Gastrocnemius medialis (tissue), 4 donors: ENCODE measurements around the gene CFAP97D1. TPM values are rescaled to one million over a fixed set of nuclear protein-coding genes. Genes with fewer than 3 reads are reported as not detected.

Experiments
- ATAC-seq, 2 donors: fragments of 150-250 bp; one replicate each; pipeline ENCODE4 v1.9.1; 2016
- DNase-seq, 2 donors: peaks; one replicate each; pipeline ENCODE4 v3.0.0-alpha.2; 2019
- H3K27ac ChIP-seq, 4 donors: fragments of 200-600 bp; sonication (generic); 1 replicate in 1 of 4; 2 replicates in 3 of 4; pipeline ENCODE4 v1.5.1; 2016 to 2018; ENCODE audit warnings: mild to moderate bottlenecking in 2 of 4, moderate library complexity in 1 of 4
- H3K27me3 ChIP-seq, 3 donors: fragments of 200-600 bp; sonication (generic) in 2 of 3; 1 replicate in 1 of 3; 2 replicates in 2 of 3; pipeline versions ENCODE4 v1.5.1 to v1.6.0; 2016 to 2019; ENCODE audit warnings: mild to moderate bottlenecking in 1 of 3, moderate library complexity in 1 of 3
- H3K36me3 ChIP-seq, 2 donors: fragments of 200-600 bp; sonication (generic) in 1 of 2; one replicate each; pipeline ENCODE4 v1.5.1; 2017 to 2018
- H3K4me1 ChIP-seq, 2 donors: fragments of 200-600 bp; sonication (generic) in 1 of 2; one replicate each; pipeline ENCODE4 v1.5.1; 2016 to 2017; ENCODE audit warnings: mild to moderate bottlenecking in 2 of 2
- H3K4me3 ChIP-seq, 4 donors: fragments of 200-600 bp; sonication (generic) in 3 of 4; 1 replicate in 1 of 4; 2 replicates in 3 of 4; pipeline ENCODE4 v1.5.1; 2016 to 2019; ENCODE audit warnings: mild to moderate bottlenecking in 2 of 4
- H3K9me3 ChIP-seq, 3 donors: fragments of 200-600 bp; sonication (generic) in 2 of 3; 1 replicate in 1 of 3; 2 replicates in 2 of 3; pipeline ENCODE4 v1.5.1; 2016 to 2019
- POLR2A ChIP-seq, 2 donors: fragments of 450-650 bp; IDR thresholded peaks; one replicate each; pipeline ENCODE4 v1.6.1; 2017; ENCODE audit warnings: antibody characterized with exemption in 2 of 2, mild to moderate bottlenecking in 2 of 2, moderate library complexity in 2 of 2
- in situ Hi-C, 4 donors: fragments of 200-750 bp; cut with MboI; loops; one replicate each; pipeline versions ENCODE4 v1.15.0 to v1.8.0; 2017; ENCODE audit warnings: low sequenced_read_pairs in 4 of 4
- intact Hi-C: fragments of 100-400 bp; cut with DNase I; formaldehyde crosslinking; loops from one replicate; pipeline ENCODE4 v1.15.1; 2023; ENCODE audit warnings: low total_unique reads
- total RNA-seq, 4 donors: library from RNA; depleted of rRNA; stranded (reverse); fragments of >200 nt; gene quantifications; one replicate each; pipeline versions ENCODE4 v1.1.0 to v1.2.3, GENCODE V29; 2016
- TF ChIP-seq, protein P1 (sequence below), 5 experiments: fragments of 450-650 bp in 3 of 5; fragments of 200-600 bp in 2 of 5; sonication (generic) in 2 of 5; IDR thresholded peaks in 4 of 5; conservative IDR thresholded peaks in 1 of 5; 1 replicate in 4 of 5; 2 replicates in 1 of 5; pipeline ENCODE4 v1.5.1; 2016 to 2019; ENCODE audit warnings: antibody characterized with exemption in 5 of 5, mild to moderate bottlenecking in 3 of 5, moderate library complexity in 3 of 5

The CFAP97D1 gene
- total RNA-seq, 4 donors from 2014 or later, result not detected

DNA sequence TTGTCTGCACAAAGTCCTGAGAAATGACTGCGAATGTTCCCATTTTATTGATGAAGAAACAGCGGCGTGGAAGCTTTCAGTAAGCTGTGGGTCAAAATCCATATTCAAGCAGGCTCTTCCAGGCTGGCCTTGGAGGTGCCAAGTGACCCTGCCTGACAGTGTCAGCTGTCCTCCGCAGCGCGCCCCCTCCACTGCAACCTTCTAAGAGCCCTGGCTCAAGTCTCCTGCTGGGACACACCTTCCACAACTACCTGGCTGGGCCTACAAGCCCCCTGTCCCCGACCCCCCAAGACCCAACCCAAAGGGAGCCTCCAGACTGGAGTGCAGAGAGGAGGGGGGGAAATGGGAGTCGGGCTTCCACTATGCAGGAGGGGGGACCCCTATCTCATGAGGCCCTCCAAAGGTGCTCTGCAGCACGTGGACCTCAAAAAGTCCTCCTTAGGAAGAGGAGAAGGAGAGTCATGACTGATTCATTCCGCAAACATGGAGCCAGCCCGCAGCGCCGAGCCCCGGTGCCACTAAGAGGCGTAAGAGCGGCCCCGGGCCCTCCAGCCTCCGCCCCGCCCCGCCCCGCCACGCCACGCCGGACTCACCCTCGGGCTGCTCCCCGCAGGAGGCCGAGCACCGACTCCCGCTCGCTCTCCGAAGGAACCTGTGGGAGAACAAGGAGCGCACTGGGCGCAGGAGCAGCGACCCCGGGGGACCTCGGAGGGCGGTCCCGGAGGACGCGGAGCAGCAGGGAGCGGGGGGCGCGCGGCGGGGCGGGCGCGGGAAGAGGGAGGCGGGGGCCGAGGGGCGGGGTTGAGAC lies 52.1 kb downstream of the CFAP97D1 start:
- TF ChIP-seq, protein P1, sequence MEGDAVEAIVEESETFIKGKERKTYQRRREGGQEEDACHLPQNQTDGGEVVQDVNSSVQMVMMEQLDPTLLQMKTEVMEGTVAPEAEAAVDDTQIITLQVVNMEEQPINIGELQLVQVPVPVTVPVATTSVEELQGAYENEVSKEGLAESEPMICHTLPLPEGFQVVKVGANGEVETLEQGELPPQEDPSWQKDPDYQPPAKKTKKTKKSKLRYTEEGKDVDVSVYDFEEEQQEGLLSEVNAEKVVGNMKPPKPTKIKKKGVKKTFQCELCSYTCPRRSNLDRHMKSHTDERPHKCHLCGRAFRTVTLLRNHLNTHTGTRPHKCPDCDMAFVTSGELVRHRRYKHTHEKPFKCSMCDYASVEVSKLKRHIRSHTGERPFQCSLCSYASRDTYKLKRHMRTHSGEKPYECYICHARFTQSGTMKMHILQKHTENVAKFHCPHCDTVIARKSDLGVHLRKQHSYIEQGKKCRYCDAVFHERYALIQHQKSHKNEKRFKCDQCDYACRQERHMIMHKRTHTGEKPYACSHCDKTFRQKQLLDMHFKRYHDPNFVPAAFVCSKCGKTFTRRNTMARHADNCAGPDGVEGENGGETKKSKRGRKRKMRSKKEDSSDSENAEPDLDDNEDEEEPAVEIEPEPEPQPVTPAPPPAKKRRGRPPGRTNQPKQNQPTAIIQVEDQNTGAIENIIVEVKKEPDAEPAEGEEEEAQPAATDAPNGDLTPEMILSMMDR (IDR thresholded peaks at IDR 0.05 in 4 of 5, conservative IDR thresholded peaks at IDR 0.05 in 1 of 5), result no peak
- TF ChIP-seq POLR2A (IDR thresholded peaks at IDR 0.05), result no peak
- intact Hi-C loops (no loop called here), in situ Hi-C loops (no loop called here)
- Histone ChIP-seq H3K36me3 (no peaks in the 10 kb centered on the region), H3K27me3 (no peaks in the 10 kb centered on the region), H3K4me3 (peak overlapping the region; percentile 46 to 77 (median 68)), H3K4me1 (peaks cover 4 to 5% of the 10 kb centered on the region in 2 donors), H3K9me3 (no peaks in the 10 kb centered on the region), H3K27ac (peak overlapping the region in 2 of 4 donors; percentile 16 to 35)
- DNase-seq (peak in 1 of 2 donors; percentile 21), ATAC-seq (peak; percentile 64 to 71)

DNA sequence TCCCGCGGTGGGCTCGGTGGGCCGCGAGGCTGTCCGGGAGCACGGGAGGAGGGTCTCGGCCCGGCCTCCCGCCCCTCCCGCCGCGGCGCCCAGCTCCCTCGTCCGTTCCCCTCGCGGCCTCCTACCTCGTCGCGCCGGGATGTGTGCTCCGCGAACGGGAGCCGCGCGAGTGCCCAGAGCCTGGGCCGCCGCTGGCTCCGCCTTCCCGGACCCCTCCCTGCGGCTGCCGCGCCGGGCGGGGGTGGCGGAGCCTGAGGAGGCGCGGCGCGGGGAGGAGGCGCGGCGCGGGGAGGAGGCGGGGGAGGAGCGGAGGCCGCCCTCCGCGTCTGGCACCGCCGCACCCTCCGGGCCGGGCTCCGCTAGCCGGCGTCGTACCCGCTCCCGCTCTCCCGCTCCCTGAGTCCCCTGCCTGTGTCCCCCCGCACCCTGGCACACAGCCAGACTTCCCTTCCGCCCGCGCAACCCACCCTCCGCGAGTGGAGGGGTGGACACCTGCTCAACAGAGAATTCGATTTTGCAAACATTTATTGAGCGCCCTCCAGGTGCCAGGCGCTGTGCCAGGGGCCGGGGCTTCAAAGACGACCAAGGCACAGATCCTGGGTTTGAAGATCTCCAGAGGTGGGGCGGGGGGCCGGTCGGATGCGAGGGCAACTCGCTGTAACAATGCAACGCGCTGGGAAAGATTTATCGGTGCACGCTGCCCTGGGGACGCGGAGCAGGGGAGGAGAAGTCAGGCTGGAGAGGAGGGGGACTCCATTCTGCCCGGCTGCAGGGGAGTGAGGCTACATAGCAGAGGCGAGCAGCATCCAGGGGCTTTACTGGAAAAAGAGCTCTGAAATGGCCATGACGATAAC lies 53.0 kb downstream of the CFAP97D1 start, which contains the start of gene MPP3:
Gene MPP3, minus strand, starts transcription at position 171 of the 854 bp plus-strand sequence. CDS start 1,240 bp downstream, outside the sequence.
- Histone ChIP-seq H3K9me3 (no peaks in the 10 kb centered on the region), H3K27me3 (no peaks in the 10 kb centered on the region), H3K4me3 (peak within 1 kb of the TSS; percentile 46 to 77 (median 68)), H3K36me3 (no peaks in the 10 kb centered on the region), H3K27ac (peak within 1 kb of the TSS in 2 of 4 donors; percentile 16 to 35), H3K4me1 (peaks cover 4 to 5% of the 10 kb centered on the region in 2 donors)
- DNase-seq (no peak), ATAC-seq (peak; percentile 59 to 81)
- in situ Hi-C loops, result no loop called here
- intact Hi-C loops, result no loop called here
- TF ChIP-seq, protein P1 (IDR thresholded peaks at IDR 0.05 in 4 of 5, conservative IDR thresholded peaks at IDR 0.05 in 1 of 5), result no peak
- peak in 1 of 2 donors; percentile 27 for TF ChIP-seq POLR2A (IDR thresholded peaks at IDR 0.05)

DNA sequence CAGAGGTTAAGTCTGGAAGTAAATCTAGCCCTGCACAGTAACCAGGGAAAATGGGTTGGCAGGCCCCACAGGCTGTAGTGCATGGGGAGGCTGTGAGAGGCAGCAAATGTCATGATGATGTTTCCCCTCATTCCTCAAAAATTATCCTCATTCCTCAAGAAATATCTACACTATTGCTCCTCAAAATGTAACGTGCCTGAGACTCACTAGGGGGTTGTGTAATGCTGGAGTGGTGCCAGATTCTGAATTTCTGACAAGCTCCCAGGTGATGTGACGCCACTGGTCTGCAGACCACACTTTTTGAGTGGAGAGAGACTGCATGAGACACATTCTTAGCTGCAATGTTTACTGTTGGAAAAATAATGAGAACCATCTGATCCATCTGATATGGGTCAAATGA lies 53.9 kb downstream of the CFAP97D1 start:
- Histone ChIP-seq H3K4me1 (peaks cover 4 to 5% of the 10 kb centered on the region in 2 donors), H3K36me3 (no peaks in the 10 kb centered on the region), H3K9me3 (no peaks in the 10 kb centered on the region), H3K27me3 (no peaks in the 10 kb centered on the region), H3K27ac (no peak overlapping the region), H3K4me3 (no peak overlapping the region)
- intact Hi-C loops, result no loop called here
- TF ChIP-seq POLR2A (IDR thresholded peaks at IDR 0.05), result no peak
- TF ChIP-seq, protein P1 (IDR thresholded peaks at IDR 0.05 in 4 of 5, conservative IDR thresholded peaks at IDR 0.05 in 1 of 5), result no peak
- DNase-seq (no peak), ATAC-seq (no peak)
- in situ Hi-C loops, result no loop called here

Other genes starting within 250 kb of the CFAP97D1 start
- gene ETV4, start 234.1 kb upstream of the CFAP97D1 start, total RNA-seq, result under 1 TPM in 3 of 4 donors, not detected in 1; 0.29 to 0.67 (median 0.42) TPM
- gene MEOX1, start 118.5 kb upstream of the CFAP97D1 start, total RNA-seq, result 10 to 100 TPM in 1 of 4 donors, 1 to 10 TPM in 3; 4.0 to 12.2 (median 8.8) TPM
- not detected for gene SOST, start 21.6 kb upstream of the CFAP97D1 start, total RNA-seq
- 100 to 1,000 TPM; 121 to 184 (median 145) TPM for gene DUSP3, start 1.5 kb upstream of the CFAP97D1 start, total RNA-seq
- gene MPP3, start 52.7 kb downstream of the CFAP97D1 start, total RNA-seq, result 1 to 10 TPM in 2 of 4 donors, under 1 TPM in 2; 0.12 to 2.4 (median 1.1) TPM
- gene CD300LG, start 66.7 kb downstream of the CFAP97D1 start, total RNA-seq, result 10 to 100 TPM; 18.4 to 28.2 (median 20.8) TPM
- gene MPP2, start 127.1 kb downstream of the CFAP97D1 start, total RNA-seq, result 1 to 10 TPM in 2 of 4 donors, under 1 TPM in 1, not detected in 1; 0.39 to 3.2 (median 2.0) TPM
- gene PPY, start 162.0 kb downstream of the CFAP97D1 start, total RNA-seq, result not detected
- gene PYY, start 173.5 kb downstream of the CFAP97D1 start, total RNA-seq, result not detected
- 1 to 10 TPM in 1 of 4 donors, under 1 TPM in 3; 0.13 to 1.2 (median 0.34) TPM for gene NAGS, start 224.2 kb downstream of the CFAP97D1 start, total RNA-seq
- 10 to 100 TPM; 28.8 to 38.3 (median 36.4) TPM for gene TMEM101, start 234.5 kb downstream of the CFAP97D1 start, total RNA-seq